Right lobe of liver (tissue), 6 donors: Measurements from ENCODE around the gene SLC45A3. TPM values are rescaled to one million over a fixed set of nuclear protein-coding genes. Genes with fewer than 3 reads are reported as not detected.
A peak's percentile ranks its signal among the peaks of the same experiment; 100 is the strongest.
"Not testable (repeated sequence)": the region's sequence is repeated elsewhere in the genome, so short reads cannot be mapped to it uniquely, and the experiment has no call there.

ENCODE experiments used
- ATAC-seq, 4 donors: fragments of 200-7000 bp; cut with Tn5 transposase; one replicate each; pipeline ENCODE4 v1.9.1; 2020; ENCODE audit warnings: mild to moderate bottlenecking in 4 of 4, moderate library complexity in 4 of 4
- DNase-seq, 3 donors: peaks; one replicate each; pipeline ENCODE4 v3.0.0-alpha.2; 2020
- H3K27ac ChIP-seq, 3 donors: fragments of 200-600 bp; one replicate each; pipeline ENCODE4 v1.8.0; 2022
- H3K27me3 ChIP-seq, 2 donors: fragments of 200-600 bp; one replicate each; pipeline ENCODE4 v1.8.0; 2022
- H3K36me3 ChIP-seq, 4 donors: fragments of 200-600 bp; sonication (generic) in 1 of 4; one replicate each; pipeline versions ENCODE4 v1.5.1 to v1.8.0; 2017 to 2022; ENCODE audit warnings: control low read depth in 1 of 4
- H3K4me1 ChIP-seq, 4 donors: fragments of 200-600 bp; sonication (generic) in 1 of 4; one replicate each; pipeline versions ENCODE4 v1.5.1 to v1.8.0; 2017 to 2022; ENCODE audit warnings: control low read depth in 1 of 4
- H3K4me3 ChIP-seq, 3 donors: fragments of 200-600 bp; one replicate each; pipeline ENCODE4 v1.8.0; 2022
- H3K9me3 ChIP-seq, 4 donors: fragments of 200-600 bp; sonication (generic) in 1 of 4; one replicate each; pipeline versions ENCODE4 v1.5.1 to v1.8.0; 2017 to 2022; ENCODE audit warnings: control low read depth in 1 of 4
- POLR2A ChIP-seq: fragments of 450-650 bp; IDR thresholded peaks from one replicate; pipeline ENCODE4 v1.6.1; 2017; ENCODE audit warnings: antibody characterized with exemption, mild to moderate bottlenecking
- WGBS: methylation state at CpG from one replicate; pipeline ENCODE4 v1.1.6; 2018; ENCODE audit warnings: low coverage, low lambda C conversion rate; ENCODE audit not compliant: insufficient coverage; ENCODE audit errors: missing lambda C conversion rate; 5-methylcytosine and 5-hydroxymethylcytosine counted together
- intact Hi-C, 2 donors: fragments of 100-400 bp; cut with DNase I; formaldehyde crosslinking; loops; one replicate each; pipeline versions ENCODE4 v1.11.2 to v1.14.1; 2022
- long read RNA-seq: library from polyadenylated mRNA; unstranded; transcript quantifications from one replicate; pipeline ENCODE4 v2.0.0, GENCODE V29; 2019
- total RNA-seq, 6 experiments: library from RNA; depleted of rRNA in 2 of 6; stranded (reverse); fragments of >200 nt in 2 of 6; fragmentation: NEBNext Ultra II Directional in 3 of 6; extraction: Animal tissue kit (Norgen Biotek cat#: 25700) in 3 of 6; gene quantifications; one replicate each; pipeline versions ENCODE4 v1.1.0 to v1.2.4, GENCODE V29; 2016 to 2023
- TF ChIP-seq, protein P1 (sequence below), 4 donors: fragments of 200-600 bp in 3 of 4; fragments of 450-650 bp in 1 of 4; IDR thresholded peaks; one replicate each; pipeline versions ENCODE4 v1.5.1 to v1.8.0; 2016 to 2022; ENCODE audit warnings: antibody characterized with exemption in 4 of 4, mild to moderate bottlenecking in 2 of 4
- donor health status: DM: no; HTN: yes; CAD: no.
- donor health status: DM: no; HTN: no; CAD: no.
- donor health status: DM: no; HTN: no; CAD: no.
- donor health status: DM: no; HTN: yes; CAD: no.
- donor health status: DM: no; HTN: yes; CAD: no.

SLC45A3 gene
- 10 to 100 TPM in 2 of 6 experiments, 1 to 10 TPM in 4; 6.9 to 27.0 (median 7.9) TPM for total RNA-seq
- long read RNA-seq, result 0 reads

GRCh38 chr1:205680073-205680851 is at the start of gene SLC45A3:
TSS of gene SLC45A3 (minus strand) at chr1:205680509. CDS start at chr1:205664656, 15,853 bp downstream.
- Histone ChIP-seq H3K27ac (peak within 1 kb of the TSS; percentile 58 to 73 (median 69)), H3K4me1 (peaks cover 0 to 35% (median 17%) of the 10 kb centered on the region in 4 donors), H3K27me3 (no peaks in the 10 kb centered on the region), H3K9me3 (no peaks in the 10 kb centered on the region), H3K36me3 (no peaks in the 10 kb centered on the region), H3K4me3 (peak within 1 kb of the TSS; percentile 82 to 94 (median 84))
- ATAC-seq, result peak; percentile 31 to 70 (median 64)
- 0% methylated on average over 4 of the region's 86 CpGs for WGBS
- peak; percentile 60 to 72 (median 67) for DNase-seq
- intact Hi-C loops, result no loop called here
- TF ChIP-seq POLR2A, result peak; percentile 2
- TF ChIP-seq, protein P1, sequence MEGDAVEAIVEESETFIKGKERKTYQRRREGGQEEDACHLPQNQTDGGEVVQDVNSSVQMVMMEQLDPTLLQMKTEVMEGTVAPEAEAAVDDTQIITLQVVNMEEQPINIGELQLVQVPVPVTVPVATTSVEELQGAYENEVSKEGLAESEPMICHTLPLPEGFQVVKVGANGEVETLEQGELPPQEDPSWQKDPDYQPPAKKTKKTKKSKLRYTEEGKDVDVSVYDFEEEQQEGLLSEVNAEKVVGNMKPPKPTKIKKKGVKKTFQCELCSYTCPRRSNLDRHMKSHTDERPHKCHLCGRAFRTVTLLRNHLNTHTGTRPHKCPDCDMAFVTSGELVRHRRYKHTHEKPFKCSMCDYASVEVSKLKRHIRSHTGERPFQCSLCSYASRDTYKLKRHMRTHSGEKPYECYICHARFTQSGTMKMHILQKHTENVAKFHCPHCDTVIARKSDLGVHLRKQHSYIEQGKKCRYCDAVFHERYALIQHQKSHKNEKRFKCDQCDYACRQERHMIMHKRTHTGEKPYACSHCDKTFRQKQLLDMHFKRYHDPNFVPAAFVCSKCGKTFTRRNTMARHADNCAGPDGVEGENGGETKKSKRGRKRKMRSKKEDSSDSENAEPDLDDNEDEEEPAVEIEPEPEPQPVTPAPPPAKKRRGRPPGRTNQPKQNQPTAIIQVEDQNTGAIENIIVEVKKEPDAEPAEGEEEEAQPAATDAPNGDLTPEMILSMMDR (IDR thresholded peaks at IDR 0.05), result no peak

DNA sequence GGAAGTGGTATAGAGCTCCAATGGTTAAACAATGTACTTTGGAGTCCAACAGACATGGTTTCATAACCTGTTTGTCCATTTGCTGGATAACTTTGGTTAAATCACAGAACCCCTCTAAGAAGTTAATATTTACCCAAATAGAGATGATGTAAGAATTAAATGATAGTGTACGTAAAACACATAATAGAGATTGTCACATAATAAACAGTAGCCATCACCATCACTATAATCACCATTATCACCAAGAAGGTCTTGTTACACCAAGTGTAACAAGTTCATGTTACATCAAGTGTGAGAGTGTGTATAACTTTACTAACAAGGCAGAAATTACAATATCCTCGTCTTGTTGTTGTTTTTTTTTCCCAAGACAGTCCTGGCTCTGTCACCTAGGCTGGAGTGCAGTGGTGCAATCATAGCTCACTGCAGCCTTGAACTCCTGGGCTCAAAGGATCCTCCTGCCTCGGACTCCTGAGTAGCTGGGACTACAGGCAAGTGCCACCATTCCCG is 46.4 kb upstream of the SLC45A3 start:
- H3K27me3 ChIP-seq, result no peaks in the 10 kb centered on the region
- 23% methylated on average over 4 of the region's 4 CpGs for WGBS

GRCh38 chr1:205725514-205725913 is 45.2 kb upstream of the SLC45A3 start:
- WGBS, result 17% methylated on average over 1 of the region's 1 CpG
- H3K36me3 ChIP-seq, result peaks cover 0 to 5% (median 2%) of the 10 kb centered on the region in 4 donors
- no peak for TF ChIP-seq POLR2A
- TF ChIP-seq, protein P1 (IDR thresholded peaks at IDR 0.05), result no peak

More for the DNA sequence above, 46.4 kb upstream of the SLC45A3 start:
- ATAC-seq, result peak; percentile 79 to 88 (median 84)
- H3K4me3 ChIP-seq, result no peak overlapping the region
- no peaks in the 10 kb centered on the region for H3K9me3 ChIP-seq
- peaks cover 0 to 62% (median 19%) of the 10 kb centered on the region in 4 donors for H3K4me1 ChIP-seq
- intact Hi-C loops, result no loop called here
- TF ChIP-seq, protein P1 (IDR thresholded peaks at IDR 0.05), result no peak
- TF ChIP-seq POLR2A, result no peak
- no peak for DNase-seq
- H3K36me3 ChIP-seq, result no peaks in the 10 kb centered on the region
- H3K27ac ChIP-seq, result peak overlapping the region; percentile 14 to 87 (median 85)

DNA sequence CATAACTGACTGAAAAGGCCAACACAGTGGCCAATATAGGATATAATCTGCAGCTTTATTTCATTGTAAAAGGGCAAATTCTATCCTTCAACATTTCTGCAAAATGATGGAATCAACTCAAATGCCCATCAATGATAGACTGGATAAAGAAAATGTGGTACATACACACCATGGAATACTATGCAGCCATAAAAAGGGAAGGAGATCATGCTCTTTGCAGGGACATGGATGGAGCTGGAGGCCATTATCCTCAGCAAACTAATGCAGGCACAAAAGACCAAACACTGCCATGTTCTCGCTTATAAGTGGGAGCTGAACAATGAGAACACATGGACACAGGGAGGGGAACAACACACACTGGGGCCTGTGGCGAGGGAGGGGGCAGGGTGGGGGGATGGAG is 40.4 kb upstream of the SLC45A3 start:
- intact Hi-C loops, ATAC-seq, DNase-seq, H3K9me3 ChIP-seq, H3K27ac ChIP-seq, H3K4me3 ChIP-seq, H3K27me3 ChIP-seq: not testable (repeated sequence)
- WGBS, result 93% methylated on average over 2 of the region's 2 CpGs
- H3K4me1 ChIP-seq, result peaks cover 0 to 38% (median 14%) of the 10 kb centered on the region in 4 donors
- H3K36me3 ChIP-seq, result peaks cover 0 to 37% (median 19%) of the 10 kb centered on the region in 4 donors

More at GRCh38 chr1:205725514-205725913, 45.2 kb upstream of the SLC45A3 start:
- Histone ChIP-seq H3K27ac (peak overlapping the region; percentile 11 to 87 (median 85)), H3K9me3 (no peaks in the 10 kb centered on the region), H3K4me3 (no peak overlapping the region), H3K4me1 (peaks cover 0 to 57% (median 17%) of the 10 kb centered on the region in 4 donors), H3K27me3 (no peaks in the 10 kb centered on the region)
- DNase-seq, result no peak
- ATAC-seq, result no peak
- intact Hi-C loops, result no loop called here

DNA sequence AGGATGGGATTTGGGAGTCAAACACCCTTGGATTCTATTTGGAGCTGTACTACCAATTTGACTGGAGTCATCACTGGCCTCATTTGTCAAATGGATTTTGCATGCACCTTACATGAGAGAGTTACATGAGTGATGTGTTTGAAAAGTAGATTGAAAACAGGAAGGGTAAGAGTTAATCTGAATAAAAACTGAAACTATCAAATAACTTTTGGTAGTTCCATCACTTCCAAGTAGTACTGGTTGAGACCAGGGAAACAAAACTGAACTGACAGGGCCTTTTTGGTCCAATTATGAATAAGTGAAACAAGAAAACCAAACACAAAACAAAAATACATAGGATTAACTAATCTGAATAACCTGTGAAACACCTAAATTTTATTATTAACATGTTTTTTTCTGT is 39.5 kb upstream of the SLC45A3 start:
- DNase-seq, result no peak
- intact Hi-C loops, result loop anchor here in 1 of 2 donors (10.0 kb wide), 1 partner anchor 55 kb away; no protein-coding TSS in a partner anchor
- no peak for TF ChIP-seq POLR2A
- TF ChIP-seq, protein P1 (IDR thresholded peaks at IDR 0.05), result no peak

More for the DNA sequence above, 39.5 kb upstream of the SLC45A3 start:
- H3K27me3 ChIP-seq, result no peaks in the 10 kb centered on the region
- H3K27ac ChIP-seq, result no peak overlapping the region
- ATAC-seq, result no peak
- H3K36me3 ChIP-seq, result peaks cover 0 to 37% (median 19%) of the 10 kb centered on the region in 4 donors
- peaks cover 0 to 37% (median 14%) of the 10 kb centered on the region in 4 donors for H3K4me1 ChIP-seq
- H3K9me3 ChIP-seq, result peaks cover 0 to 3% (median 0%) of the 10 kb centered on the region in 4 donors
- H3K4me3 ChIP-seq, result no peak overlapping the region
